DOHH2 (cell line): ENCODE measurements around the gene TASL.

Experiments
- H3F3A ChIP-seq: fragments of 200-600 bp; sonication (generic), shearing (Covaris generic); 2 replicates; pipeline ENCODE4 v1.6.0; 2016; ENCODE audit warnings: antibody characterized with exemption, mild to moderate bottlenecking; ENCODE audit not compliant: control insufficient read depth, insufficient read depth
- H3K27ac ChIP-seq: fragments of 200-600 bp; sonication (generic); 2 replicates; pipeline ENCODE4 v1.5.1; 2014; ENCODE audit warnings: low read depth, mild to moderate bottlenecking, low read length, moderate library complexity
- H3K27me3 ChIP-seq: fragments of 200-600 bp; sonication (generic); 2 replicates; pipeline ENCODE4 v1.6.1; 2014; ENCODE audit warnings: mild to moderate bottlenecking, low read length, mixed read lengths; ENCODE audit not compliant: control insufficient read depth
- H3K36me3 ChIP-seq: fragments of 200-600 bp; sonication (generic); 2 replicates; pipeline ENCODE4 v1.6.1; 2014; ENCODE audit warnings: mild to moderate bottlenecking, low read length, moderate library complexity, mixed read lengths; ENCODE audit not compliant: control insufficient read depth
- H3K4me1 ChIP-seq: fragments of 200-600 bp; sonication (generic); 2 replicates; pipeline ENCODE4 v1.6.1; 2014; ENCODE audit warnings: mild to moderate bottlenecking, low read length, mixed read lengths; ENCODE audit not compliant: control insufficient read depth
- H3K4me2 ChIP-seq: fragments of 200-600 bp; sonication (generic); 2 replicates; pipeline ENCODE4 v1.6.0; 2014; ENCODE audit warnings: mild to moderate bottlenecking, low read length, moderate library complexity
- H3K4me3 ChIP-seq: fragments of 200-600 bp; sonication (generic); 2 replicates; pipeline ENCODE4 v1.5.1; 2014; ENCODE audit warnings: mild to moderate bottlenecking, low read length, mixed read lengths
- H3K79me2 ChIP-seq: fragments of 200-600 bp; sonication (generic); 2 replicates; pipeline ENCODE4 v1.6.1; 2014; ENCODE audit warnings: mild to moderate bottlenecking, low read length, mixed read lengths; ENCODE audit not compliant: control insufficient read depth
- H3K9me2 ChIP-seq: fragments of 200-600 bp; sonication (generic); replicated peaks from 2 replicates; pipeline ENCODE4 v1.6.1; 2014; ENCODE audit warnings: mild to moderate bottlenecking, low read length, mixed read lengths; ENCODE audit not compliant: control insufficient read depth
- H3K9me3 ChIP-seq: fragments of 200-600 bp; sonication (generic); 2 replicates; pipeline ENCODE4 v1.6.1; 2014; ENCODE audit warnings: antibody characterized with exemption, low read length, mixed read lengths; ENCODE audit not compliant: control insufficient read depth, insufficient read depth
- H4K20me1 ChIP-seq: fragments of 200-600 bp; sonication (generic); 2 replicates; pipeline ENCODE4 v1.6.0; 2014; ENCODE audit warnings: low read depth, mild to moderate bottlenecking, antibody characterized with exemption, low read length, moderate library complexity; ENCODE audit not compliant: control insufficient read depth, insufficient read depth
- CTCF ChIP-seq: fragments of 200-600 bp; sonication (generic); IDR thresholded peaks from one replicate; pipeline ENCODE4 v1.5.1; 2014; ENCODE audit warnings: antibody characterized with exemption, mild to moderate bottlenecking, low read depth, low read length; ENCODE audit not compliant: poor library complexity, severe bottlenecking
- EZH2phosphoT487 ChIP-seq: fragments of 200-600 bp; sonication (generic); IDR thresholded peaks from 2 replicates; pipeline ENCODE4 v1.6.1; 2017; ENCODE audit warnings: borderline replicate concordance, mild to moderate bottlenecking, antibody characterized with exemption, low read length, moderate library complexity, mixed read lengths

TASL gene

GRCh38 chrX:30513284-30513683, 64.3 kb downstream of the TASL start:
- Histone ChIP-seq H3K4me2 (no peak overlapping the region), H4K20me1 (no peaks in the 10 kb centered on the region), H3F3A (no peaks in the 10 kb centered on the region), H3K4me1 (no peaks in the 10 kb centered on the region), H3K9me2 (no peaks in the 10 kb centered on the region), H3K27ac (no peak overlapping the region), H3K36me3 (no peaks in the 10 kb centered on the region), H3K4me3 (no peak overlapping the region), H3K9me3 (no peaks in the 10 kb centered on the region), H3K79me2 (no peaks in the 10 kb centered on the region), H3K27me3 (no peaks in the 10 kb centered on the region)
- TF ChIP-seq CTCF = peak; percentile 53
- no peak for TF ChIP-seq EZH2phosphoT487
